ENCODE results near the gene SEC14L2. TPM values are rescaled to one million over a fixed set of nuclear protein-coding genes. Genes with fewer than 3 reads are reported as not detected.
"Not testable (repeated sequence)": the region's sequence is repeated elsewhere in the genome, so short reads cannot be mapped to it uniquely, and the experiment has no call there.

SEC14L2 gene
- total RNA-seq, 1 donor from 2014 or later: 1.3 TPM

DNA sequence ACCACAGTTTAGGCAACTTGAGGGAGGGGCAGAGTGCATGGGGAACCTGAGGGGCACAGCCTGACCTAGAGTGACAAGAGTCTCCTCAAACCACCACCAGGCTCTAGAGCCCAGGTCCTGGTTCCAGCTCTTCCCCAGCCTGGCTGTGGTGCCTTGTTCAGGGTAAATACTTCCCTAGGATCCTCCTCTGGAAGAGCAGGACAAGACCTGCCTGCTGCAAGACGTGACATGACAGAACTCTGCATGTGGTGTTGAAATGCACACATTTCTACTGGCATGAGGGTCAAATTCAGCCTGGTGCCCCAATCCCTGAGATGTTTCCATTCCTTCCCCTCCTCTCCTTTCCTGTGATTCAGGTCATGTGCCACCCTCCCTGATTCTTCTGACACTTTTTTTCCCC, 3.3 kb downstream of the SEC14L2 start:
- no peak for DNase-seq (ENCODE audit: low spot score)
- intact Hi-C loops (cut with DNase I): no loop called here

DNA sequence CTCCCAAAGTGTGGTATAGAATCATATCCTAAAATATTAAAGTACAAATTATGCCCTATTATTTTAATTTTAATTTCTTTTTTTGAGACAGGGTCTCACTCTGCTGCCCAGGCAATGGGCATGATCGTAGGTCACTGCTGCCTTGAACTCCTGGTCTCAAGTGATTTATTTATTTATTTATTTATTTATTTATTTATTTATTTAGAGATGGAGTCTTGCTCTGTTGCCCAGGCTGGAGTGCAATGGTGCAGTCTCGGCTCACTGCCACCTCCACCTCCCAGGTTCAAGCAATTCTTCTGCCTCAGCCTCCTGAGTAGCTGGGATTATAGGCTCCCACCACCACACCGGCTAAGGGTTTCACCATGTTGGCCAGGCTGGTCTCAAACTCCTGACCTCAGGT, 4.2 kb downstream of the SEC14L2 start:
- DNase-seq (ENCODE audit: low spot score); intact Hi-C loops (cut with DNase I): not testable (repeated sequence)

DNA sequence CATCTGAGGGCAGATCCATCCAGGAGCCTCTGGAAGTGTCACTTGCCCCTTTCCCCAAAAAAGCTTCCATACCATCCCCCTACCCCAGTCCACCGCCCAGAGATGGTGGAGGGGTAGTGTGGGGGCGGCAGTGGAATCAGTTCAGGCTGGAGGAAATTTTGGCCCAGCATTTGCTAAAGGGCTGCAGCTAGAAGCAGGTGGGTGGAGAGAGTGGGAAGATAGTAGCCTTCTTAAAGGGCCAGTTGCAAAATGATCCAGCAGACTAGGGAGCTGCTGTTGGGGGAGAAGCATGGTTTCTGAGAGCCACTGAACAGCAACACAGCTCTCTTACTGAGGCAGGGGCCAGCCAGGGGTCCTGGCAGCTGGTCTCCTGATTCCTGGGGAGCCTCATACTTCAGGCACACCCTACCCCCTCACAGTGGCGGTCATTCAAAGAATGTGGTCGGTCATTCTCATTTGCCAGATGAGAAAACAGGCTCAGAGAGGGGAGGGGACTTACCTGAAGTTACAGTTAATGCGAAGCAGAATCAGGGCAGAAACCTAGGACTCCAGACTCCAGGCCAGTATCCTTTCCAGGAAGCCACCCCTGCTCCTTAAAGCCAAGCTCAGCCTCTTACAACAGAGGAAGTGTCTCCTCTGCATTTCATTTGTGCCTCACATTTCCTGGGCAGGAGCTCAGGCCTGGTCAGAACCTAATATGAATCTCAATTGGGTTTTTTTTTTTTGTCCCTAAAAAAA, 5.4 kb downstream of the SEC14L2 start:
- intact Hi-C loops (cut with DNase I): no loop called here
- DNase-seq (ENCODE audit: low spot score): no peak

DNA sequence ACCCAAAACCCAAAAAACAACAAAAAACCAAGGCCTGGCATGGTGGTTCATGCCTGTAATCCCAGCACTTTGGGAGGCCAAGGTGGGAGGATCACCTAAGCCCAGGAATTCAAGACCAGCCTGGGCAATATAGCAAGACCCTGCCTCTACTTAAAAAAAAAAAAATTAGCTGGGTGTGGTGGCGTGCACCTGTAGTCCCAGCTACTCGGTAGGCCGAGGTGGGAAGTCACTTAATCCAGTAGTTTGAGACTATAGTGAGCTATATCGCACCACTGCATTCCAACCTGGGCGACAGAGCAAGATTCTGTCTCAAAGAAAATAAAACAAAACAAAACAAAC, 5.9 kb downstream of the SEC14L2 start:
- DNase-seq (ENCODE audit: low spot score); intact Hi-C loops (cut with DNase I): not testable (repeated sequence)

DNA sequence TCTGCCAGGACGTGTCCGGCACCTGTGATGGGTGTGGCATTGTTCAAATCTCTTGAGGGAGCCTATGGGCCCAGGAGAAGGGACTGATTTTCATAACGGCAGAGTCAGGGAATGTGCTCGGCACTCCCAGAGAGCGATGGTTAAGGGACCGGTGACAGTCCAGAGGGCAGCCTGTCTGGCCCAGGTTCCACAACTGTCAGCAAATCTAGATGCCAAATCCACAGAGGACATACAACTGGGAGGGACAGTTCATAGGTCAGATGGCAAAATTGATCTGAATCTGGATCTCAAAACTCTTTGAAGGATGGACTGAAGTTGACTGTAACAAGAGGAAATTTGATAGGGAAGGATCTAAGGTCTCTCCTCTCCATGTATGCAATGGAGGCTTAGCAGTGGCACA, 7.5 kb downstream of the SEC14L2 start:
- intact Hi-C loops (cut with DNase I): no loop called here
- DNase-seq (ENCODE audit: low spot score): no peak

DNA sequence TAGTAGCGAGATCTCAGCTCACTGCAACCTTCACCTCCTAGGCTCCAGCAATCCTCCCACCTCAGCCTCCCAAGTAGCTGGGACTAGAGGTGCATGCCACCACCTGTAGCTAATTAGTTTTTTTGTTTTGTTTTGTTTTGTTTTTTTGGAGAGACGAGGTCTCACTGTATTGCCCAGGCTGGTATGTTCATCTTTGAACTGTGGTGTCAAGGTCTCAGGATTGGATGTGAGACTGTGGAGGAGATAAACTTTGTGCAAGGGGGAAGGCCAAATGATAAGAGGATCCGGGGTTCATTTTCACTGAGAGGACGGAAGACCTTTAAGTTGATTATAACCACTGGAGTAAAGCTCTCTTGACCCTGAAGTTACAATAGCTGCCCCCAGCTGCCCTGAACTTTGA, 8.9 kb downstream of the SEC14L2 start:
- DNase-seq (ENCODE audit: low spot score): no peak
- intact Hi-C loops (cut with DNase I): no loop called here

DNA sequence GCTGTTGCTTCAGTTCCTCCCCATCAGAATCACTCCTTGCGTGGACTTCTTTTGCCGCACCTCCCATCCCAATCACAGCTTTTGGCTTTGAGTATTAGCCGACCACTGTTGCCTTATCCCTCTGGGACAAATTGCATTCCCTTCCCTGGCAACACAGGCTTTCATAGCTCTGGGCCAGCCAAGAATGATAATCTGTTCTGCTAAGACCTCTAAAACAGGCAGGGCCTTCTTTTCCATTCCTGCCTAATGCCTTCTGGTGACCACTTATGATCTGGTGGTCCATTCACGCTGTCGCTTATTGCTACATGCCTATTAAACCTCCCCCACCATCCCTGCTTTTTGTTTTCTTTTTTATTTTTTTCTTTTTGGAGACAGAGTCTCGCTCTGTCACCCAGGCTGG, 9.6 kb downstream of the SEC14L2 start:
- no peak for DNase-seq (ENCODE audit: low spot score)
- intact Hi-C loops (cut with DNase I): no loop called here

DNA sequence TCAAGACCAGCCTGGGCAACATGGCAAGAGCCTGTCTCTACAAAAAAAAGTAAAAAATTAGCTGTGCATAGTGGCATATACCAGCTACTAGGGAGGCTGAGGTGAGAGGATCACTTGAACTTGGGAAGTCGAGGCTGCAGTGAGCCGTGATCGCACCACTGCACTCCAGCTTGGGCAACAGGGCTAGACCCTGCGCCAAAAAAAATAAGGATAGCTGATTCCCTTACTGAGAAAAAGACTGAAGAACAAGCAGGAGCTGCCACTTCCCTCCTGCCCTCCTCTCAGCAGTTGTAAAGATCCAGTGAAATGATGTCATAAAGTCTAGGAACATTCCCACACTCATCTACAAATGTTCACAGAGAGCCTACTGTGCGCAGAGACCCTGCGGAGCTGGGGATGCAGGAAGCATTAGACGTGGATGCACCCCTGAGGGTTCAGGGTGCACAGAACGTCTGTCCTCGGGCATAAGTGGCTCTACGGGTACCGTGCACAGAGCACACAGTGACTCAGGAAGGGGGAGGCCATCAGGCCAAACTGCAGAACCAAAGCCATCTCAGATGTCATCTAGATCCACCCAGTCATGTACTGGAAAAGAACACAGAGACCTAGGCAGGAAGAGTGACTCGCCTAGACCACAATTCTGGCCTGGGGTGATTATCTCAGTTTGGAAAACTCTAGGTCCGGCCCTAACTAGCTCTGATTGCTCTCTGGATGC, 11.7 kb downstream of the SEC14L2 start:
- intact Hi-C loops (cut with DNase I): no loop called here
- DNase-seq (ENCODE audit: low spot score): no peak

DNA sequence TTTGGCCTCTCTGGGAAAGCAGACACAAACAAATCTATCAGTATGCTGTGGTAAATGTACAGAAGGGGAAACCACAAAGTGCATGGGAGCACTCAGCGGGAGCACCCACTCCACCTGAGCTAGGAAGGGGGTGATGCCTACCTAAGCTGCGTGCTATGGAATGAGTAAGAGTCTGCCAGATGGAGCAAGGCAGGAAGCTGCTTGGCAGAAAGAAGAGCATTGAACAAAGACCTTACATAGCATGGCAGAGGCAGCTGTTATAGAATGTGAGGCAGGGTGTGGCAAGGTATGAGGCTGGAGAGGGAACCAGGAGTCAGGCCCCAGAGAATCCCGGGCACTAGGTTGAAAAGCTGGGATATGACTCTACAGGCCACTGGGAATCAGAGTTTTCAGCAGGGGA, 15.0 kb downstream of the SEC14L2 start:
- DNase-seq (ENCODE audit: low spot score): no peak
- intact Hi-C loops (cut with DNase I): no loop called here

DNA sequence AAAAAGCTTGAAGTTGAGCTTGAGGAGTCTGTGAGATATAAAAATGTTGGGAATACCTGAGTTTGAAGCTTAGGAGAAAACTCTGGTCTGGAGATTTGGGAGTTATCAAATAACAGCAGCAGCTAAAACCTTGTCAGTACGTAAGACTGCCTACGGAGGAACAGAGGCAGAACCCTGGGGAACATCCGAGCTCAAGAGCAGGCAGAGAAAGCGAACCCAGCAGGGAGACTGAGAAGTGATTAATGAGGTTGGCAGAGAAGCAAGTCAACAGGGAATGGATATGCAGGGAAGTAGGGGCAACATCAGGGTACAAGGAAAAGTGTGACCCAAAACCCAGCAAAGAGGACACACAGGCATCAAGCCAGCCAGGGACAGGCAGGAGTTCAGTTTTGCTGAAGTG, 16.2 kb downstream of the SEC14L2 start:
- intact Hi-C loops (cut with DNase I): no loop called here
- DNase-seq (ENCODE audit: low spot score): no peak

DNA sequence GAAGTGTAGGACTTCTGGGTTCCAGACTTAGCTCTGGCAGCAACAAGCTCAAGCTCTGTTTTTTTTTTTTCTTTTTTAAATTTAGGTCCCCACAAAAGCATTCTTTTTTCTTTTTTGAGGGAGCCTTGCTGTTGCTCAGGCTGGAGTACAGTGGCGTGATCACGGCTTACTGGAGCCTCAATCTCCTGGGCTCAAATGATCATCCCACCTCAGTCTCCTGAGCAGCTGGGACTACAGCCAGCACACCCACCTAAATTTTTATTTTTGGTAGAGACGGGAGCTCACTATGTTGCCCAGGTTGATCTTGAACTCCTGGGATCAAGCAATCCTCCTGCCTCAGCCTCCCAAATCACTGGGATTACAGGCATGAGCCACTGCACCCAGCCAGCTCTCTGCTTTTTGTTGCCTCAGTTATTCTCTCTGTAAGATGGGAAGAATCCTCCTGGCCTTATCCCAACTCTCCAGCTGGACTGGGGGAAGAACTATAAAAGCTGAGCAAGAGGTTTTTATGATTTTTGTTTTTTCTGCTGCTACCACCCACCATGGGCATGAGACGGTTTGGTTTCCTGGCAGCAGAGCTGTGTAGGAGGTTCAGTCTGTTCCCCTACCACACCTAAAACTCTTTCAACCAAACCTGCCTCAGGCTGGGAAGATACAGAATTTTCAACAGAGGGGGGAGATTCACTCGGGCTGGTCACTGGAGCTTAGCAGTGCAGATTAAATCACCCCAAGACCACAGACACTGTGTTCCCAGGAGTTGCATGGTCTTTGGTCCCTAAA, 17.1 kb downstream of the SEC14L2 start:
- intact Hi-C loops (cut with DNase I): no loop called here
- DNase-seq (ENCODE audit: low spot score): no peak

DNA sequence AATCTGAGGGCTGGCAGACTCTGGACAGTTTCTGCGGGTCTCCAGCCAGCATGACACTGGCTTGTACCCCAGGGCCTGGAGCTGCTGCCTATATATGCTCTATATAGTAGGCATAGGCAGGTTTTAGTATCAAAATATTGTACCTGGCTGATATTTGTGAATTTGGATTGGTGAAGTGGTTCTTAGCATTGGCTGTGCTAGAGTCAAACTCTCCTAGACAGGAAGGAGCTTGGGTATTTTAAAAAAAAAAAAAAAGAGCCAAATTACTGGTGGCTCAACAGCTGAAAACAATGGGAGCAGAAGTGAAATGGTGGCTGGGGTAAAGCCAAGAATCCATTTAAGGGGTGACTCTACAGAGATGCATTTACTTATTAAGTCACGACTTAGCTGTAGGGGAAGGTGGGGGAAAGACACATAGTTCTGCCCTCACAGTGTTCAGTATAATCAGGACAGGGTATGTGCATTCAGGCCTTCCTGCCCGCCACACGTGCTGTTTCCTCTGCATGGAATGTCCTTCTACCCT, 17.8 kb downstream of the SEC14L2 start:
- intact Hi-C loops (cut with DNase I): no loop called here
- no peak for DNase-seq (ENCODE audit: low spot score)

DNA sequence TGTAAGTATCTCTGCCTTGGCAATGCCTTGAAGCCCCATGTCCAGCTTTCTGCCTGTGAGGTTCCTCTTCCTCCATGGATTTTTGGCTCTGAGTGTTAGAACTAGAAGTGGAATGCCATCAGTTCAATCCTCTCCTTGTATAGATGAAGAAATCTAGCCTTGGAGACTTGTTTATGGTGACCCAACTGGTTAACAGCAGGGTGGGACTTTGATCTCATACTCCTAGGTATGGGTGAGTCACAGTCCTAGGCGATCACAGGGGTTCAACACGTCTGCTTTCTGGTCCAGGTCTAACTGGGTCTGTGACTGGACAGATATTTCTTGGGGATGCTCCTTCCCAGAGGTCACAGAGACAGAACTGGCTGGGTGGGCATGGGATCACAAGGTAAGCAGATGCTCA, 19.6 kb downstream of the SEC14L2 start:
- intact Hi-C loops (cut with DNase I): no loop called here
- no peak for DNase-seq (ENCODE audit: low spot score)

DNA sequence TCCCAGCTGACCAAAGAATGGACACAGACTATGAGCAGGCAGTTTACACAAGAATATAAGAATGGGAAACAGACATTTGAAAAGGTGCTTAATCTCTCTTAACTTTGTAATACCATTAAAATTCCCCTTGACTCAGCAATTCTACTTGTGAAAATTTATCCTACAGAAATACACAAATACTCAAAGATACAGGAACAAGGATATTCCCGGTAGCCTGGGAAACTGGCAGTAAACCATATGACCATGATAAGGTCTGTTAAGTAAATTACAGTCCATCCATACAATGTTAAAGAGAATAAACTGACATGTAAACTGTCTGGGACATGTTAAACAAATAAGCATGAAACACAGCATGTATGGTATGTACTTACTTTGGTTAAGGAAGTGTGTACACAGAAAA, 20.0 kb downstream of the SEC14L2 start:
- DNase-seq (ENCODE audit: low spot score): no peak
- intact Hi-C loops (cut with DNase I): no loop called here

DNA sequence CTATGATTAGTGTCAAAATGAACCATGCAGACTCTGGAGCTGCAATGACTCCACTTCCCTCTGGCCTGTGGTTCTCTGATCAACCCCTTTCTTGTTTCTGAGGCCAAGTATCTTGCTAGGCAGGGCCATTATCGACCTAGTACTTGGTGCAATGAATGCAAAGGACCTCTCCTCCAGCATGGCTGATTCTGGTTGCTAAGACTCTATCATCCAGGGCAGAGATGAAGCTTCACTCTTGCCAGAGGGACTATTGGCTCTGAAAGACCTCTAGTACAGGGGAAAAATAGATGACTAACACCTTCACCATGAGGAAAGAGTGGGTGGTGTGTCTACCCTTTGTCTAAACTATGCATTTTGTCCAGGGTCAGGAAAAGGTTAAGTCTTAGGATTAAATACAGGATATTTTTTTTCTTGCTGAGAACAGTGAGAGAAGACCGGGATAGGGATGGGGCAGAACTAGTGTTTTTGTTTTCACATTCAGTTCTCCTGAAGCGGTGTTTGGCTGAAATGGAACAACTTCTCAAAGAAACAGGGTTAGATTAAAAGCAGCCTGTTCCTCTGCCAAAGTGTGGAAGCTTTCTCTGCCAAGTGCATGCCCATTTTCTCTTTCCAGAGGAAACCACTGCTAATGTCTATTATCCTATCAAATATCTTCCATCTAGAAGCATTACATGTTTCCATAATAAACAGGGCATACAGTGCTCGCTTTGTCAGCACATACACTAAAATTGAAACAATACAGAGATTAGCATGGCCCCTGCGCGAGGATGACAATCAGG, 23.7 kb downstream of the SEC14L2 start:
- no peak for DNase-seq (ENCODE audit: low spot score)
- intact Hi-C loops (cut with DNase I): loop anchor here (10.0 kb wide), 1 partner anchor 174 kb away; the partner anchor contains the start of gene PES1

DNA sequence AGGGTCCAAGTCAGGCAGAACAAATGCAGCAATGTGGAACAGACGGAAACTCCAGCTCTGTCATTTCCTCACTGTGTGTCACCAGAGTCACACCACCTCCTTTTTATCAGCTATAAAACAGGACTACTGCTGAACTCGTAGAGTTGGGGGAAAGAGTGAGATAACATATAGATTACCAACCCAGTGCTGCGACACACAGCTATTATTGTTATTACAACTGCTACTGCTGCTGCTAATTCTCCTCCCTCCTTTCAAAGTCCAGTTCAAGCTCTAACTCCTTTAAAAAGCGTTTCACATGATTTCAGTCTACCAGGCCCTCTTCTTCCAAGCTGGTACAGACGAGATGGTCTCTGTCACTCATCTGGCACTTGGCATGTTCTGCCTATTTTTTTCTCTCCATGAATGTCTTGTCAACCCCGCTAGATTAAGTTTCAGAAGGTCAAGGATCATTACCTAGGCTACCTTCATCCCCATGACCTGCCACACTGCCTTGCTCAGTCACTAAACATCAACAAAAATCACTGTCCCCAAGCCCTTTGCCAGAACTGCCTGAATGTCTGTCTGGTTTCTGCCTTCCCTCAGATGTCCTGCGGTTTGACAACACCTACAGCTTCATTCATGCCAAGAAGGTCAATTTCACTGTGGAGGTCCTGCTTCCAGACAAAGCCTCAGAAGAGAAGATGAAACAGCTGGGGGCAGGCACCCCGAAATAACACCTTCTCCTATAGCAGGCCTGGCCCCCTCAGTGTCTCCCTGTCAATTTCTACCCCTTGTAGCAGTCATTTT, 25.1 kb downstream of the SEC14L2 start:
- no peak for DNase-seq (ENCODE audit: low spot score)
- intact Hi-C loops (cut with DNase I): loop anchor here (10.0 kb wide), 1 partner anchor 173 kb away; the partner anchor contains the start of gene PES1

DNA sequence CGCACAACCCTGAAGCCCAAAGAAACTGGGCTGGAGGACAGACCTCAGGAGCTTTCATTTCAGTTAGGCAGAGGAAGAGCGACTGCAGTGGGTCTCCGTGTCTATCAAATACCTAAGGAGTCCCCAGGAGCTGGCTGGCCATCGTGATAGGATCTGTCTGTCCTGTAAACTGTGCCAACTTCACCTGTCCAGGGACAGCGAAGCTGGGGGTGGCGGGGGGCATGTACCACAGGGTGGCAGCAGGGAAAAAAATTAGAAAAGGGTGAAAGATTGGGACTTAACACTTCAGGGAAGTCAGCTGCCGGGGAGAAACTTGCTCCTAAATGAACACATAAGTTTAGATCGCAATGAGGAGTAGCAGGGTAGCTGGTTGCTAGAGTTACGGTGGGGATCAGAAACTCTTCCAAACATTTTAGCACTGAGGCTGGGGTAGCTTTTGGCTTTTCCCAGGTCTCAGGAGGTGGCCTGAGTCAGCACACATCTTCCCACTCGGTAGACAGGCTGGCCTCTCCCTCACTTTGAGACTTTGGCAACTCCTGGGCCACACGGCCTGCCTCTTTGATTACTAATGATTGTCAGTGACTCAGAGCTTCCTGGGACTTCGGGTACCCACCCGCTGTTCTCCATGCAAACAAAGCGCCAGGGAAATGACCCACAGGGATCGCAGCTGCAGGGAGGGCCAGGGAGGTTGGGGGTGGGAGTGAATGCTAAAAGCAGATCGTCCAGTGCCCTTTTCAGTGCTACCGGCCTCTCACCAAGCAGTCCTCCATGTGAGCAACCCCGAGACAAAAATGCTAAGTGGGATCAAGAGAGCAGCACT, 25.9 kb downstream of the SEC14L2 start:
- intact Hi-C loops (cut with DNase I): loop anchor here (10.0 kb wide), 1 partner anchor 172 kb away; the partner anchor contains the start of gene PES1
- no peak for DNase-seq (ENCODE audit: low spot score)

All from cardiac septum (tissue), 1 donor.